Gastroesophageal sphincter (tissue), 4 donors: ENCODE data around the gene ABHD10. TPM values are rescaled to one million over a fixed set of nuclear protein-coding genes. Genes with fewer than 3 reads are reported as not detected.
"Not testable (repeated sequence)": the region's sequence is repeated elsewhere in the genome, so short reads cannot be mapped to it uniquely, and the experiment has no call there.

Experiments
- ATAC-seq: fragments of 150-250 bp; one replicate; pipeline ENCODE4 v1.9.1; 2016; ENCODE audit warnings: mild to moderate bottlenecking, moderate library complexity
- H3K27ac ChIP-seq, 4 donors: fragments of 200-600 bp; sonication (generic) in 3 of 4; 1 replicate in 3 of 4; 2 replicates in 1 of 4; pipeline ENCODE4 v1.5.1; 2016 to 2019
- H3K27me3 ChIP-seq: fragments of 200-600 bp; sonication (generic); one replicate; pipeline ENCODE4 v1.5.1; 2019
- H3K36me3 ChIP-seq, 2 donors: fragments of 200-600 bp; sonication (generic); one replicate each; pipeline ENCODE4 v1.5.1; 2019; ENCODE audit warnings: control low read depth in 1 of 2
- H3K4me1 ChIP-seq, 3 donors: fragments of 200-600 bp; sonication (generic); 1 replicate in 2 of 3; 2 replicates in 1 of 3; pipeline ENCODE4 v1.5.1; 2016 to 2019; ENCODE audit warnings: control low read depth in 2 of 3
- H3K4me3 ChIP-seq, 2 donors: fragments of 200-600 bp; sonication (generic); one replicate each; pipeline ENCODE4 v1.5.1; 2019; ENCODE audit warnings: mild to moderate bottlenecking in 1 of 2, moderate library complexity in 1 of 2
- H3K9me3 ChIP-seq, 3 donors: fragments of 200-600 bp; sonication (generic); one replicate each; pipeline ENCODE4 v1.5.1; 2017 to 2019; ENCODE audit warnings: control low read depth in 2 of 3
- EP300 ChIP-seq: sonication (generic); formaldehyde crosslinking; IDR thresholded peaks from one replicate; pipeline ENCODE4 v1.6.1; 2017; ENCODE audit warnings: antibody characterized with exemption, mild to moderate bottlenecking
- POLR2A ChIP-seq, 2 donors: fragments of 450-650 bp; IDR thresholded peaks; one replicate each; pipeline ENCODE4 v1.6.1; 2017; ENCODE audit warnings: antibody characterized with exemption in 2 of 2, mild to moderate bottlenecking in 2 of 2, moderate library complexity in 1 of 2
- POLR2AphosphoS5 ChIP-seq: sonication (generic); formaldehyde crosslinking; IDR thresholded peaks from one replicate; pipeline ENCODE4 v1.6.1; 2017; ENCODE audit warnings: antibody characterized with exemption
- WGBS, 2 donors: methylation state at CpG; one replicate each; pipeline ENCODE4 v1.1.5; 2018; ENCODE audit warnings: low coverage in 1 of 2; 5-methylcytosine and 5-hydroxymethylcytosine counted together
- total RNA-seq, 4 donors: library from RNA; depleted of rRNA; stranded (reverse); fragments of >200 nt; gene quantifications; one replicate each; pipeline ENCODE4 v1.1.0, GENCODE V29; 2016
- TF ChIP-seq, protein P1 (sequence below), 4 experiments: fragments of 200-600 bp in 2 of 4; fragments of 450-650 bp in 2 of 4; sonication (generic) in 1 of 4; IDR thresholded peaks; one replicate each; pipeline ENCODE4 v1.5.1; 2017 to 2019; ENCODE audit warnings: antibody characterized with exemption in 4 of 4, mild to moderate bottlenecking in 2 of 4, moderate library complexity in 2 of 4

Gene ABHD10
- total RNA-seq, 4 donors from 2014 or later: 10.6 to 22.4 (median 17.1) TPM

- Histone ChIP-seq H3K4me1 (no peaks in the 10 kb centered on the region), H3K9me3 (no peaks in the 10 kb centered on the region), H3K4me3 (no peak overlapping the region), H3K27ac (no peak overlapping the region), H3K36me3 (no peaks in the 10 kb centered on the region), H3K27me3 (no peaks in the 10 kb centered on the region)
- no peak for TF ChIP-seq POLR2AphosphoS5
- TF ChIP-seq POLR2A (IDR thresholded peaks at IDR 0.05): no peak
- TF ChIP-seq, protein P1, sequence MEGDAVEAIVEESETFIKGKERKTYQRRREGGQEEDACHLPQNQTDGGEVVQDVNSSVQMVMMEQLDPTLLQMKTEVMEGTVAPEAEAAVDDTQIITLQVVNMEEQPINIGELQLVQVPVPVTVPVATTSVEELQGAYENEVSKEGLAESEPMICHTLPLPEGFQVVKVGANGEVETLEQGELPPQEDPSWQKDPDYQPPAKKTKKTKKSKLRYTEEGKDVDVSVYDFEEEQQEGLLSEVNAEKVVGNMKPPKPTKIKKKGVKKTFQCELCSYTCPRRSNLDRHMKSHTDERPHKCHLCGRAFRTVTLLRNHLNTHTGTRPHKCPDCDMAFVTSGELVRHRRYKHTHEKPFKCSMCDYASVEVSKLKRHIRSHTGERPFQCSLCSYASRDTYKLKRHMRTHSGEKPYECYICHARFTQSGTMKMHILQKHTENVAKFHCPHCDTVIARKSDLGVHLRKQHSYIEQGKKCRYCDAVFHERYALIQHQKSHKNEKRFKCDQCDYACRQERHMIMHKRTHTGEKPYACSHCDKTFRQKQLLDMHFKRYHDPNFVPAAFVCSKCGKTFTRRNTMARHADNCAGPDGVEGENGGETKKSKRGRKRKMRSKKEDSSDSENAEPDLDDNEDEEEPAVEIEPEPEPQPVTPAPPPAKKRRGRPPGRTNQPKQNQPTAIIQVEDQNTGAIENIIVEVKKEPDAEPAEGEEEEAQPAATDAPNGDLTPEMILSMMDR (IDR thresholded peaks at IDR 0.05): no peak
- TF ChIP-seq EP300: no peak
- 31 to 69% methylated on average over 3 to 4 of the region's 4 CpGs for WGBS, 2 donors
- no peak for ATAC-seq
Observed at GRCh38 chr3:112027826-112028225, 49.0 kb downstream of the ABHD10 start.

DNA sequence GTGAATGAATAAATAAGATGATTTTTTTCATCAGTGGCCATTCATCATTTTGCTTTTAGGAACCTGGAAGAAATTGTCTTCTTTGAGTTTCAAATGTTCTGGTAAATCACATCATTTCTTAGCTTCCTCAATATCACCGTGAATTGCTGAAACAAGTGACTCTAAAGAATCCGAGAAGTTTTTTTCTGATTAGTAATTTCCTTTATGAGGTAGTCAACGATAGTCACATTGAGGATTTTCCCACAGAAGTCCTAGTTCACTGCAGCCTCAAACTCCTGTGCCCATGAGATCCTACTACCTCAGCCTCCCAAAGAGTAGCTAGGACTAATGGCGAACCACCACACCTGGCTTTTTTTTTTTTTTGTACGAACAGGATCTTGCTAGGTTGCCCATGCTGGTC, 52.1 kb downstream of the ABHD10 start:
- no peak for TF ChIP-seq POLR2A (IDR thresholded peaks at IDR 0.05)
- TF ChIP-seq, protein P1 (IDR thresholded peaks at IDR 0.05): no peak
- TF ChIP-seq POLR2AphosphoS5: no peak
- TF ChIP-seq EP300: no peak
- H3K27ac ChIP-seq: no peak overlapping the region
- no peaks in the 10 kb centered on the region for H3K27me3 ChIP-seq
- no peak overlapping the region for H3K4me3 ChIP-seq
- no peaks in the 10 kb centered on the region for H3K36me3 ChIP-seq
- H3K9me3 ChIP-seq: no peaks in the 10 kb centered on the region
- no peaks in the 10 kb centered on the region for H3K4me1 ChIP-seq
- 84 to 88% methylated on average over 4 to 5 of the region's 5 CpGs for WGBS, 2 donors
- ATAC-seq: no peak

DNA sequence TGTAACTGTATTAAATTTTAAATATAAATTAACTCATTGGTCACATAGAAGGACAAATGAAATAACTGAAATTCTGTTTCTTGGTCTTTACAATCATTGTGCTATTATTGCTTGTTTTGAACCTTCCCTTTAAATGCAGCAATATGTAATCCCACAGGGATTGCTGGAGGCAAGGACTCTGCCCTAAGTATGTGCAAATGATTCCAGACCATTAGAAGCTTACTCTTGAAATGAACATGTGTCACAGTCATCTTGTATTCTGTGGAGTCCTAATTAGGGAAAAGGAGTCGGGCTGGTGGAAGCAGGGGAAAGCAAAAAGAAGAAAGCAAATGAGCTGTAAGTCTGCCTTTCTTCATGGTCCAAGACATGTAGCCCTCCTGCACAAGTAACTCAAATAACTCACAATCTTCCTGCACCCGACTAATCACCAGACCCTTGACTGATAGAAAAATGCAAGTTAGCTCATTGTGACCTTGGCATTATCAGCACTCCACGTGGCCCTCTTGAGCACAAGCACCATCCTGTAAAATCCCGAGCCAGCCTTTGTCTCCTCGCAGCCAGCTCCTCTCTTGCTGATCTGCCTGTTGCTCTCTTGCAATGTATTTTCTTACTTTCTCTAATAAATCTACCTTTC, 53.4 kb downstream of the ABHD10 start:
- TF ChIP-seq, protein P1 (IDR thresholded peaks at IDR 0.05): no peak
- 76 to 78% methylated on average over 4 to 5 of the region's 5 CpGs for WGBS, 2 donors
- Histone ChIP-seq H3K9me3 (peaks cover 0 to 2% (median 0%) of the 10 kb centered on the region in 3 donors), H3K36me3 (no peaks in the 10 kb centered on the region), H3K27me3 (no peaks in the 10 kb centered on the region), H3K4me3 (no peak overlapping the region), H3K27ac (no peak overlapping the region), H3K4me1 (no peaks in the 10 kb centered on the region)
- ATAC-seq: no peak

- H3K4me1 ChIP-seq: no peaks in the 10 kb centered on the region
- H3K36me3 ChIP-seq: no peaks in the 10 kb centered on the region
- TF ChIP-seq POLR2A (IDR thresholded peaks at IDR 0.05): no peak
- 93 to 98% methylated on average over 4 of the region's 4 CpGs for WGBS, 2 donors
- H3K4me3 ChIP-seq: no peak within 1 kb of the TSS
- no peaks in the 10 kb centered on the region for H3K27me3 ChIP-seq
- no peak for ATAC-seq
- H3K9me3 ChIP-seq: peaks cover 0 to 3% (median 0%) of the 10 kb centered on the region in 3 donors
- H3K27ac ChIP-seq: no peak within 1 kb of the TSS
Observed at GRCh38 chr3:112034436-112034835, 55.6 kb downstream of the ABHD10 start, which contains the start of gene TMPRSS7. Gene TMPRSS7 (plus strand): TSS chr3:112034736. CDS start chr3:112034846, 110 bp downstream.

GRCh38 chr3:112035241-112035640, 56.4 kb downstream of the ABHD10 start:
- peaks cover 0 to 3% (median 0%) of the 10 kb centered on the region in 3 donors for H3K9me3 ChIP-seq
- 57 to 62% methylated on average over 3 of the region's 3 CpGs for WGBS, 2 donors
- no peak overlapping the region for H3K27ac ChIP-seq
- no peaks in the 10 kb centered on the region for H3K36me3 ChIP-seq
- no peak overlapping the region for H3K4me3 ChIP-seq
- no peaks in the 10 kb centered on the region for H3K4me1 ChIP-seq
- H3K27me3 ChIP-seq: no peaks in the 10 kb centered on the region
- TF ChIP-seq EP300 (no peak), POLR2AphosphoS5 (no peak), POLR2A (IDR thresholded peaks at IDR 0.05) (no peak)
- TF ChIP-seq, protein P1 (IDR thresholded peaks at IDR 0.05): no peak
- ATAC-seq: no peak

DNA sequence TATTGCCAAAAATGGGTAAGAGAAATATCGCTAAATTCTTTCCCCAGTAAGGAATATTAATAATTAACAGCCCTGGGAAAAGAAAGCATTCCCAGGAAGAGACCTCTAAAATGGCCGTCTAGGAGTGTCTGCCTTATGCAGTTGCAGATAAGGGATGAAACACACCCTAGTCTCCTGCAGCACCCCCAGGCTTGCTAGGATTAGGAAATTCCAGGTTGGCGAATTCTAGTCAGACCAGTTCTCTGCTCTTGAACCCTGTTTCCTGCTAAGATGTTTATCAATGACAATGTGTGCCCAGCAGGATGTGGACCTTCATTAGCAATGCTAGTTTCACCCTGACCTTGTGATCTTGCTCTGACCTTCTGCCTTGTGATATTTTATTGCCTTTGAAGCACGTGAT, 58.4 kb downstream of the ABHD10 start:
- 62 to 71% methylated on average over 3 to 4 of the region's 4 CpGs for WGBS, 2 donors
- H3K27ac ChIP-seq: not testable (repeated sequence)

More for the DNA sequence above, 58.4 kb downstream of the ABHD10 start:
- H3K4me1 ChIP-seq, H3K27me3 ChIP-seq, H3K36me3 ChIP-seq, ATAC-seq, H3K9me3 ChIP-seq, H3K4me3 ChIP-seq: not testable (repeated sequence)
